CD4-positive, alpha-beta T cell treated with Interleukin-1 beta for 1 hour (primary cell): ENCODE results near the gene EHBP1.

ENCODE experiments used
- DNase-seq, 2 donors: peaks; one replicate each; pipeline ENCODE4 v3.0.0-alpha.2; 2020 to 2022

Gene EHBP1

GRCh38 chr2:62894966-62895631, 189.6 kb downstream of the EHBP1 start:
- no peak for DNase-seq

- DNase-seq, result no peak
Measured at GRCh38 chr2:62895632-62896009, 190.1 kb downstream of the EHBP1 start.

- no peak for DNase-seq
Measured at GRCh38 chr2:62897187-62897827, 191.8 kb downstream of the EHBP1 start.

- no peak for DNase-seq
Measured at GRCh38 chr2:62904344-62904743, 198.8 kb downstream of the EHBP1 start.

- no peak for DNase-seq
Measured at GRCh38 chr2:62908145-62908544, 202.6 kb downstream of the EHBP1 start.

- DNase-seq, result no peak
Measured at GRCh38 chr2:62913311-62913710, 207.8 kb downstream of the EHBP1 start.

- no peak for DNase-seq
Measured at GRCh38 chr2:62919041-62919440, 213.5 kb downstream of the EHBP1 start.

- DNase-seq, result no peak
Measured at GRCh38 chr2:62920070-62920469, 214.6 kb downstream of the EHBP1 start.

GRCh38 chr2:62923242-62923641, 217.7 kb downstream of the EHBP1 start:
- DNase-seq, result no peak

- no peak for DNase-seq
Measured at GRCh38 chr2:62923881-62924280, 218.4 kb downstream of the EHBP1 start.

- no peak for DNase-seq
Measured at GRCh38 chr2:62928015-62928414, 222.5 kb downstream of the EHBP1 start.

GRCh38 chr2:62931536-62931935, 226.0 kb downstream of the EHBP1 start:
- DNase-seq, result no peak

GRCh38 chr2:62933398-62933917, 227.9 kb downstream of the EHBP1 start:
- DNase-seq, result no peak

GRCh38 chr2:62934517-62934916, 229.0 kb downstream of the EHBP1 start:
- DNase-seq, result no peak

GRCh38 chr2:62938126-62938525, 232.6 kb downstream of the EHBP1 start:
- DNase-seq, result no peak

GRCh38 chr2:62939735-62940491, 234.4 kb downstream of the EHBP1 start:
- no peak for DNase-seq

GRCh38 chr2:62940697-62941096, 235.2 kb downstream of the EHBP1 start:
- no peak for DNase-seq

- DNase-seq, result no peak
Measured at GRCh38 chr2:62941413-62941812, 235.9 kb downstream of the EHBP1 start.

- no peak for DNase-seq
Measured at GRCh38 chr2:62944362-62944761, 238.8 kb downstream of the EHBP1 start.

- no peak for DNase-seq
Measured at GRCh38 chr2:62947403-62947802, 241.9 kb downstream of the EHBP1 start.

- DNase-seq, result no peak
Measured at GRCh38 chr2:62956651-62957050, 251.1 kb downstream of the EHBP1 start.

GRCh38 chr2:62958206-62958605, 252.7 kb downstream of the EHBP1 start:
- no peak for DNase-seq

- no peak for DNase-seq
Measured at GRCh38 chr2:62964050-62964449, 258.5 kb downstream of the EHBP1 start.

GRCh38 chr2:62964671-62965070, 259.2 kb downstream of the EHBP1 start:
- no peak for DNase-seq
